ENCODE results near the gene DHX32.

Gene DHX32

DNA sequence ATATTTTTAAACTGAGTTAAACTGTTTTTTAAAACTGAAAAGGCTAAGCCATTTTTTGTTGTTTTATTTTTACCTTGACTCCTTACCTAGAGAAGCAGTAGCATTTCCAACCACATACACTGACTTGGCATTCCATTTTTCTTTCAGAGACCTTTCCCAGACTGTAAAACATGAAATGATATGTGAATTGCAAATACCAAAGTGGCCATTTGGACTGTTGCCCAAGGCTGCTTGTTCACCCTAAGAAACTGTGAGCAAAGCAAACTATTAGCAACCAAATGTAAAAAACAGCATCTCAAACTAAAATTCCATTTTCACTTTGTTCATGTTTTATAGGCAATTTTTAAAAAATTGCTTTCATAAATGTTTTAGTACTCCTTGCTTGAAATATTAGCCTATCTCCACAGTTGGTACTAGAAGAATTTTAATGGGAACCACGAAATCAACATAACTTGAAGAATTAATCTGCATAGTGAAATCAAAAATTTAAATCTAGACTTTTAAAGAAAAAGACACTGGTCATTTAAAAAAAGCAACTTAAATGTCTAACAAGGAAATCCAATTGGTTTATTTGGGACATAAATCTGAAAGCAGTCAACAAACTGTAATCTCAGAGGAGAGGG, 68.9 kb downstream of the DHX32 start:
- H3K4me3 ChIP-seq (ENCODE audit: low read depth, low read length) = no peak overlapping the region
- DNase-seq (ENCODE audit: low read depth) = no peak
- TF ChIP-seq MYC (IDR thresholded peaks at IDR 0.05; ENCODE audit: low read depth, low read length) (no peak), POLR2A (IDR thresholded peaks at IDR 0.05; ENCODE audit: extremely low read depth, insufficient read length) (no peak)
- TF ChIP-seq, protein P1, sequence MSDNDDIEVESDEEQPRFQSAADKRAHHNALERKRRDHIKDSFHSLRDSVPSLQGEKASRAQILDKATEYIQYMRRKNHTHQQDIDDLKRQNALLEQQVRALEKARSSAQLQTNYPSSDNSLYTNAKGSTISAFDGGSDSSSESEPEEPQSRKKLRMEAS (IDR thresholded peaks at IDR 0.05; ENCODE audit: low read depth, low read length) = no peak
- TF ChIP-seq, protein P2, sequence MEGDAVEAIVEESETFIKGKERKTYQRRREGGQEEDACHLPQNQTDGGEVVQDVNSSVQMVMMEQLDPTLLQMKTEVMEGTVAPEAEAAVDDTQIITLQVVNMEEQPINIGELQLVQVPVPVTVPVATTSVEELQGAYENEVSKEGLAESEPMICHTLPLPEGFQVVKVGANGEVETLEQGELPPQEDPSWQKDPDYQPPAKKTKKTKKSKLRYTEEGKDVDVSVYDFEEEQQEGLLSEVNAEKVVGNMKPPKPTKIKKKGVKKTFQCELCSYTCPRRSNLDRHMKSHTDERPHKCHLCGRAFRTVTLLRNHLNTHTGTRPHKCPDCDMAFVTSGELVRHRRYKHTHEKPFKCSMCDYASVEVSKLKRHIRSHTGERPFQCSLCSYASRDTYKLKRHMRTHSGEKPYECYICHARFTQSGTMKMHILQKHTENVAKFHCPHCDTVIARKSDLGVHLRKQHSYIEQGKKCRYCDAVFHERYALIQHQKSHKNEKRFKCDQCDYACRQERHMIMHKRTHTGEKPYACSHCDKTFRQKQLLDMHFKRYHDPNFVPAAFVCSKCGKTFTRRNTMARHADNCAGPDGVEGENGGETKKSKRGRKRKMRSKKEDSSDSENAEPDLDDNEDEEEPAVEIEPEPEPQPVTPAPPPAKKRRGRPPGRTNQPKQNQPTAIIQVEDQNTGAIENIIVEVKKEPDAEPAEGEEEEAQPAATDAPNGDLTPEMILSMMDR (IDR thresholded peaks at IDR 0.05; ENCODE audit: low read depth, low read length) = no peak

DNA sequence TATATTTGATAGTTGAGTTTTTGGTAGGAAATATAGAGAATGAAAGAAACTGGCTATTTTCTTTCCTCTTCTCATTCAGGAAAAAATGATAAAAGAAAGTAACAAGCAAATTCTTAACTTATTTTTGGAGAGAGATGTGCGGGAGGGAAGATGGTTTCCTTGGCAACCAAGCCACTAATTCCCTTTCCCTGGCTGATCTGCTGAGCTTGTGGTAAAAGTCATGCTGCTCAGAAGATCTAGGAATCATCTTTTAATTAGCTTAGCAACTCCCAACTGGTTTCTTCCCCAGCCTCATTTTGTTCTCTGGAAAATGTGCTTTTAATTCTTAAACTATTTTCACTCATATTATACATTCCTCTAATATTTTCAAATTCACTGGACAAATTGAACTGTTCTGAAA, 69.8 kb downstream of the DHX32 start:
- DNase-seq (ENCODE audit: low read depth) = no peak
- no peak for TF ChIP-seq MYC (IDR thresholded peaks at IDR 0.05; ENCODE audit: low read depth, low read length)
- TF ChIP-seq, protein P2 (IDR thresholded peaks at IDR 0.05; ENCODE audit: low read depth, low read length) = no peak
- no peak overlapping the region for H3K4me3 ChIP-seq (ENCODE audit: low read depth, low read length)

DNA sequence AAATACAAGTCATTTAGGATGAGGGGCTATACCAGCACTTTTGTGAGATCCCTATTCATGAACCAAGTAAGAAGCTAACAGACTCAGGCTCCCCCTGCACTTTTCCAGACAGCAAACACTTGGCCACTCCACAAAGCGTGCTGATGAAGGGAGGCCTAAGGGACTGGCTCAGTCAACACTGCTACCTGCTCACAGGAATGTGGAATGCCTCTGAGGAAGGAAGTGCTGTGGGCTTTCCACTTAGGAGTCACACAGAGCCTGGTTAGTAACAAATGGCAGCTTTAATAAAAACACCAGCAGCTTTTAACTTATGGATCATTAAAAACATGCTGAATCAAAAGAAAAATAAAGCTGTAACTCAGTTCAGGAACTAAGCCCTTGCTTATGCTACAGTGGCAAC, 73.0 kb downstream of the DHX32 start:
- no peak overlapping the region for H3K4me3 ChIP-seq (ENCODE audit: low read depth, low read length)
- no peak for TF ChIP-seq MYC (IDR thresholded peaks at IDR 0.05; ENCODE audit: low read depth, low read length)
- TF ChIP-seq, protein P2 (IDR thresholded peaks at IDR 0.05; ENCODE audit: low read depth, low read length) = no peak
- TF ChIP-seq, protein P1 (IDR thresholded peaks at IDR 0.05; ENCODE audit: low read depth, low read length) = no peak
- no peak for TF ChIP-seq POLR2A (IDR thresholded peaks at IDR 0.05; ENCODE audit: extremely low read depth, insufficient read length)
- DNase-seq (ENCODE audit: low read depth) = no peak

DNA sequence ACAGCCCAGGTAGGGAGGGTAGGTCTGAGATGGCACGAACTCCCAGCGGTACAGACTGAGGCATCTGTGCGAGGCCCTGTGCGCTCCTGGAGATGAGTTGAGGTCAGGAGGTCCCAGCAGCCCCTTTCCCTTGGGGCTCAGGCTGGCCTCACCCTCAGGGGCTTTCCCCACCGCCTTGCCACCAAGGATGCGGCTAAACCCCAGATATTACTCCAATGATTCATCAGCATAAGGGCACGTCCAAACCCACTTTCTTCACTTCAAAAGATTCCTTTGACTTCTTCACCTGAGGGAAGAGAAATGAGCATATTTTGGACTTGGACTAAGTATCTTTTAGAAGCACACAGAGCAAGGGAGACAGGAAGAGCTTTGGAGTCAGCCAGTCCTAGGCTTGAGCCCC, 78.4 kb downstream of the DHX32 start:
- no peak for DNase-seq (ENCODE audit: low read depth)
- TF ChIP-seq MYC (IDR thresholded peaks at IDR 0.05; ENCODE audit: low read depth, low read length) (no peak), POLR2A (IDR thresholded peaks at IDR 0.05; ENCODE audit: extremely low read depth, insufficient read length) (no peak)
- TF ChIP-seq, protein P1 (IDR thresholded peaks at IDR 0.05; ENCODE audit: low read depth, low read length) = no peak
- TF ChIP-seq, protein P2 (IDR thresholded peaks at IDR 0.05; ENCODE audit: low read depth, low read length) = no peak
- H3K4me3 ChIP-seq (ENCODE audit: low read depth, low read length) = no peak overlapping the region

DNA sequence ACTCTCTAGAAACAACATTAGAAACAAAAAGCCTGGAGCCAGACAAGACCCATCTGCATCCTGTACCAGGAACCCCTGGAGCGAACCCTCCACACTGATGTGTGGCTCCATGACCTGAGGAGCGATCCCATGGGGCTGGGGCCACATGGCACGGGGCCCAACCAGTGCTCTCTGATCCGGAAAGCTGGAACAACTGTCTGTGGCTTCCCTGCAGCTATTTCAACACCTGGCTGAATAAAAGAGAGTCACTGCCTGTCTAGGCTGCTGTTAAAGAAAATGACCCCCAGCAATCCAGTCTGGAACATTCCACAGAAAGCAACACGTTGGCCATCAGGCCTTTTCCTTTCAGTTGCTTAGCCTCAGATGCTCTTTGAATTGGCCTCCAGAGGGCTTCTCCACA, 79.0 kb downstream of the DHX32 start:
- no peak overlapping the region for H3K4me3 ChIP-seq (ENCODE audit: low read depth, low read length)
- DNase-seq (ENCODE audit: low read depth) = no peak
- TF ChIP-seq POLR2A (IDR thresholded peaks at IDR 0.05; ENCODE audit: extremely low read depth, insufficient read length) (no peak), MYC (IDR thresholded peaks at IDR 0.05; ENCODE audit: low read depth, low read length) (no peak)
- TF ChIP-seq, protein P2 (IDR thresholded peaks at IDR 0.05; ENCODE audit: low read depth, low read length) = no peak
- TF ChIP-seq, protein P1 (IDR thresholded peaks at IDR 0.05; ENCODE audit: low read depth, low read length) = no peak

DNA sequence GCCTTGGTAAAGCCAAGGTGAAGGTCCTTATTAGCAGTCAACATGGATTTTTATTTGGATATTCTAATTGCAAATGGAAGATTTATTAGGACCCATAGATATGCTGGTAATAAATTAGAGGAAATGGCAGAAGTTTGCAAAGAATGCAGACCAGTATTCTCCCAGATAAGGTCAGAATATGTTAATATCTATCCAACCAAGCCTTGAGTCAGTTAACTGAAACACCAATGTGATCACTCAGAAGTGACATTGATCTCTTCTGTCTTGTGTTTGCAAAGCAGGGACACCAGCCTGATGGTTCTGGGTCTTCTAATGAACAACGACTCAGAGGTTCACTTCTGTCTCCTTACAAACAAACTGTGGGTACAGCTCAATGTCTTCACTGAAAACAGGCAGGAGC, 79.5 kb downstream of the DHX32 start:
- H3K4me3 ChIP-seq (ENCODE audit: low read depth, low read length) = no peak overlapping the region
- TF ChIP-seq, protein P2 (IDR thresholded peaks at IDR 0.05; ENCODE audit: low read depth, low read length) = no peak
- no peak for DNase-seq (ENCODE audit: low read depth)
